Forelimb muscle (tissue), 1 donor: ENCODE data around the gene SCN3A. TPM values are rescaled to one million over a fixed set of nuclear protein-coding genes. Genes with fewer than 3 reads are reported as not detected.

Experiments used
- DNase-seq: peaks from one replicate; pipeline ENCODE4 v3.0.0-alpha.2; 2013; ENCODE audit warnings: low read depth
- polyA plus RNA-seq: library from polyadenylated mRNA; unstranded; fragments of 120-200 nt; gene quantifications from one replicate; pipeline ENCODE4 v1.2.1, GENCODE V29; 2013; ENCODE audit not compliant: insufficient read length

Gene SCN3A
- polyA plus RNA-seq, 1 donor = 0.53 TPM

GRCh38 chr2:165191096-165191728 lies 12.6 kb downstream of the SCN3A start:
- DNase-seq = no peak

- DNase-seq = no peak
These were observed 18.2 kb downstream of the SCN3A start for GRCh38 chr2:165185633-165186032.

- DNase-seq = no peak
These were observed 21.8 kb downstream of the SCN3A start for GRCh38 chr2:165182029-165182428.

GRCh38 chr2:165176780-165177179 lies 27.1 kb downstream of the SCN3A start:
- no peak for DNase-seq

GRCh38 chr2:165173215-165173614 lies 30.6 kb downstream of the SCN3A start:
- no peak for DNase-seq

- DNase-seq = no peak
These were observed 39.6 kb downstream of the SCN3A start for GRCh38 chr2:165164201-165164600.

GRCh38 chr2:165163761-165164160 lies 40.1 kb downstream of the SCN3A start:
- DNase-seq = no peak

GRCh38 chr2:165162466-165162865 lies 41.4 kb downstream of the SCN3A start:
- no peak for DNase-seq

GRCh38 chr2:165161510-165161909 lies 42.3 kb downstream of the SCN3A start:
- DNase-seq = no peak

GRCh38 chr2:165157160-165157559 lies 46.7 kb downstream of the SCN3A start:
- DNase-seq = no peak

GRCh38 chr2:165155152-165155551 lies 48.7 kb downstream of the SCN3A start:
- DNase-seq = no peak

GRCh38 chr2:165149439-165149838 lies 54.4 kb downstream of the SCN3A start:
- no peak for DNase-seq

- no peak for DNase-seq
These were observed 56.4 kb downstream of the SCN3A start for GRCh38 chr2:165147186-165148045.

- no peak for DNase-seq
These were observed 59.5 kb downstream of the SCN3A start for GRCh38 chr2:165144315-165144714.

GRCh38 chr2:165141601-165142354 lies 62.1 kb downstream of the SCN3A start:
- DNase-seq = no peak

- DNase-seq = no peak
These were observed 77.6 kb downstream of the SCN3A start for GRCh38 chr2:165126244-165126643.

- DNase-seq = no peak
These were observed 81.3 kb downstream of the SCN3A start for GRCh38 chr2:165122521-165122920.

- DNase-seq = no peak
These were observed 82.9 kb downstream of the SCN3A start for GRCh38 chr2:165120740-165121467.

GRCh38 chr2:165115258-165115657 lies 88.6 kb downstream of the SCN3A start:
- no peak for DNase-seq

GRCh38 chr2:165114346-165114939 lies 89.4 kb downstream of the SCN3A start:
- no peak for DNase-seq

- no peak for DNase-seq
These were observed 90.4 kb downstream of the SCN3A start for GRCh38 chr2:165113414-165113813.
